ENCODE results near the gene STX11.

GRCh38 chr6:144170044-144170443 is 19.7 kb downstream of the STX11 start:
- TF ChIP-seq USF1 (IDR thresholded peaks at IDR 0.05) (no peak), TCF12 (IDR thresholded peaks at IDR 0.05; ENCODE audit: low read depth) (no peak), MAX (IDR thresholded peaks at IDR 0.05) (no peak), RAD21 (IDR thresholded peaks at IDR 0.05; ENCODE audit: low read depth) (no peak), TEAD4 (IDR thresholded peaks at IDR 0.05) (no peak), REST (IDR thresholded peaks at IDR 0.05; ENCODE audit: low read depth) (no peak), CREB1 (IDR thresholded peaks at IDR 0.05; ENCODE audit: low read depth) (no peak), FOXM1 (IDR thresholded peaks at IDR 0.05; ENCODE audit: borderline replicate concordance, low read depth) (no peak), EP300 (IDR thresholded peaks at IDR 0.05; ENCODE audit: borderline replicate concordance) (no peak), TAF1 (IDR thresholded peaks at IDR 0.05; ENCODE audit: low read depth) (no peak), CEBPB (IDR thresholded peaks at IDR 0.05) (no peak)
